IPS DF 4.7 (cell line): ENCODE measurements around the gene NUDT16L1.

ENCODE experiments used
- DNase-seq: peaks from one replicate; pipeline ENCODE4 v3.0.0-alpha.2; 2013; ENCODE audit warnings: low spot score; ENCODE audit errors: extremely low read depth

The NUDT16L1 gene

GRCh38 chr16:4682084-4682591 is 11.2 kb upstream of the NUDT16L1 start:
- DNase-seq, result no peak

GRCh38 chr16:4682616-4683254 is 10.6 kb upstream of the NUDT16L1 start:
- DNase-seq, result no peak

- DNase-seq, result no peak
These were observed 9.9 kb upstream of the NUDT16L1 start for GRCh38 chr16:4683255-4684057.

GRCh38 chr16:4684058-4684715 is 9.2 kb upstream of the NUDT16L1 start:
- no peak for DNase-seq

GRCh38 chr16:4684763-4685162 is 8.6 kb upstream of the NUDT16L1 start:
- DNase-seq, result no peak

- DNase-seq, result no peak
These were observed 8.1 kb upstream of the NUDT16L1 start for GRCh38 chr16:4685292-4685691.

GRCh38 chr16:4685776-4686496 is 7.4 kb upstream of the NUDT16L1 start:
- DNase-seq, result no peak

- no peak for DNase-seq
These were observed 6.7 kb upstream of the NUDT16L1 start for GRCh38 chr16:4686497-4687210.

- DNase-seq, result no peak
These were observed 5.9 kb upstream of the NUDT16L1 start for GRCh38 chr16:4687416-4687815.

- DNase-seq, result no peak
These were observed 5.3 kb upstream of the NUDT16L1 start for GRCh38 chr16:4687946-4688673.

GRCh38 chr16:4688674-4689045 is 4.7 kb upstream of the NUDT16L1 start:
- DNase-seq, result no peak

GRCh38 chr16:4689091-4689671 is 4.2 kb upstream of the NUDT16L1 start:
- DNase-seq, result no peak

GRCh38 chr16:4689864-4690704 is 3.3 kb upstream of the NUDT16L1 start:
- no peak for DNase-seq

- DNase-seq, result no peak
These were observed 2.3 kb upstream of the NUDT16L1 start for GRCh38 chr16:4690946-4691665.

- DNase-seq, result no peak
These were observed 1.5 kb upstream of the NUDT16L1 start for GRCh38 chr16:4691666-4692412.

GRCh38 chr16:4692460-4693295 is 684 bp upstream of the NUDT16L1 start:
- DNase-seq, result no peak
